A549 (cell line): ENCODE results near the gene SND1.

Source experiments
- CEBPB ChIP-seq, 2 experiments: fragments of >200 bp in 1 of 2; sonication (Bioruptor Twin) in 1 of 2; formaldehyde crosslinking in 1 of 2; IDR thresholded peaks; 2 replicates each; pipeline ENCODE4 v1.6.1; 2012 to 2016
- CHD2 ChIP-seq: fragments of 150-350 bp; IDR thresholded peaks from 2 replicates; pipeline ENCODE4 v1.6.1; 2014; ENCODE audit warnings: low read length; ENCODE audit not compliant: partially characterized antibody
- CTCF ChIP-seq: fragments of >200 bp; sonication (Bioruptor Twin); formaldehyde crosslinking; IDR thresholded peaks from 3 replicates; pipeline ENCODE4 v1.5.1; 2016
- POLR2A ChIP-seq: IDR thresholded peaks from 2 replicates; pipeline ENCODE4 v1.6.1; 2012; ENCODE audit warnings: mild to moderate bottlenecking, low read length

DNA sequence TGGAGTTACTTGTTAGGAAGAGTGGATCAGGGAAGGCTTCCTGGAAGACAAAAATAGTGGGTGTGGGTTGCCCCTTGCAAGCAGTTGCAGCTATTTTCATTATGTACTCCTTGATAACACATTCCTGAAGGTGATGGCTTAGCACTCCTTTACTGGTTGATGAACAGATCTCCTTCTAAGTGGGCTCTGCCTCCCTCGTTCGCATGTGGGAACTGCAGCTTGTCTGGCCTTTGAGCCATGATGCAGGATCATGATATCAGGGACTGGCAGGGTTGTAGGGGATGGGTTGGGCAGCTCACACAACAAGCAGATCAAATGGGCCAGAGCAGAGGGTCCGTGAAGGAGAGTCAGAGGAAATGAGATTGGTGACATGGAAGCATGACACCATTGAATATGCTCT is 408.0 kb downstream of the SND1 start:
- TF ChIP-seq CTCF (no peak), POLR2A (no peak), CEBPB (IDR thresholded peaks at IDR 0.05) (no peak), CHD2 (no peak)
